Loucy (cell line): ENCODE measurements around the gene RELT.

Experiments used
- CTCF ChIP-seq: fragments of 200-600 bp; sonication (generic); conservative IDR thresholded peaks from 2 replicates; pipeline ENCODE4 v1.5.1; 2014; ENCODE audit warnings: mild to moderate bottlenecking, antibody characterized with exemption, low read length
- EZH2phosphoT487 ChIP-seq: fragments of 200-600 bp; IDR thresholded peaks from 2 replicates; pipeline ENCODE4 v1.6.1; 2018; ENCODE audit warnings: antibody characterized with exemption, mild to moderate bottlenecking, moderate library complexity, borderline replicate concordance

- TF ChIP-seq CTCF (no peak), EZH2phosphoT487 (no peak)
Observed at GRCh38 chr11:73398132-73398526, 21.9 kb downstream of the RELT start.
